HFF-Myc (cell line): Measurements from ENCODE around the gene PTPRK.

Source experiments
- DNase-seq: peaks from one replicate; pipeline ENCODE4 v3.0.0-alpha.2; 2011; ENCODE audit warnings: low read depth; ENCODE audit errors: extremely low read depth
- H3K4me3 ChIP-seq: replicated peaks from 2 replicates; pipeline ENCODE4 v1.5.1; 2011; ENCODE audit warnings: low read depth, mild to moderate bottlenecking, control low read depth, low read length
- CTCF ChIP-seq: IDR thresholded peaks from 2 replicates; pipeline ENCODE4 v1.5.1; 2012; ENCODE audit warnings: mild to moderate bottlenecking, low read depth, low read length, control low read depth; ENCODE audit errors: missing control alignments

The PTPRK gene

DNA sequence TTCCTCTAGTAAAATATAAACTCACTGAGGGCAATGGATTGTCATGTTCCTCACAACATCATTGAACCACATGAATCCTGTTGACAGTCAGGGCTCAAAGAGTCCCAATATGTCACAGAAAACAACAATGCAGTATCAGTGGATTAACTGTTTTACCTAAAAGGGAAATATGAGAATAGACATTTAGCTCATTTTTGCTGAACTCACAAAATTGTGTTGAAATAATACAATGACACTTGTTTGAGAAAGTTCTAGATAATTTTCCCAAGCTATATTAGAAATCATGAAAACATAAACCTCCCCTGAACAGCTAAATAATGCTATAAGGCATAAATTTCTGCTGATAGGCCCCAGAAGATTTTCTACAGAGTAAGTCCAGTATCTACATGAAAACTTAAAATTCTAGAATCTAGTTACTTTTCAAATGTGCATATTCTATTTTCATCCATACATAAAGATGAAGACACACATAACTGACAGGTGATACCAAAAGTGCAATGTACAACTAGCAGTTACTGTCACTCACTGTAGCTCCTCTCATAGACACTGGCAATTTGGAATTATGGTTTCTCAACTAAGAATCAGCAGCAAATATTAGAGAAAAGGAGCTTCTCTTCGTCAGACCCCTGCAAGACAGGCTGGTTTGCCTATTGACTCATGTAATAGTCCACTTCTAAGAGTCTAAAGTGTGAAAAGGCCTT is 269.9 kb downstream of the PTPRK start:
- DNase-seq: no peak
- H3K4me3 ChIP-seq: no peak overlapping the region
- TF ChIP-seq CTCF: no peak

DNA sequence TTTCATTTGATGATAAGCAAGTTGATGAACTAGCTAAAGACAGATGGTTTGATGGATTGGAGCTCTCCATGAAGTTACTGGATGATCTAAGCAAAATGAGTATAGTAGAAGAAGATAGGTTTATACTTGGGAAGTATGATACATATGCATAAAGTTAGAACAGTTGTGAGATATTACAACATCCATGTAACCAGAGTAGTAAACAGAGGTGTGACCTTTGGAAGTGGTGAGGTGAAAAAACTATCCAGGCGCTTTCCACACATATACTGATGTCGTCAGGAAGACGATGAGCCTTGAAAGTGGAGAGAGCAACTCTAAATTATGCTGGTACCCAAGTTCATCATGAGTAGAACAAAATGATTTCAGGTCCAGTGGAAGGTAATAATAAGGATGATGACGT is 271.0 kb downstream of the PTPRK start:
- no peak for TF ChIP-seq CTCF
- H3K4me3 ChIP-seq: no peak overlapping the region
- DNase-seq: no peak

GRCh38 chr6:128246472-128247260 is 273.7 kb downstream of the PTPRK start:
- DNase-seq: no peak
- no peak for TF ChIP-seq CTCF

GRCh38 chr6:128244751-128245405 is 275.5 kb downstream of the PTPRK start:
- no peak for TF ChIP-seq CTCF
- DNase-seq: no peak
- no peak overlapping the region for H3K4me3 ChIP-seq

More at GRCh38 chr6:128246472-128247260, 273.7 kb downstream of the PTPRK start:
- no peak overlapping the region for H3K4me3 ChIP-seq

GRCh38 chr6:128242765-128243403 is 277.5 kb downstream of the PTPRK start:
- no peak for TF ChIP-seq CTCF
- no peak overlapping the region for H3K4me3 ChIP-seq
- no peak for DNase-seq

DNA sequence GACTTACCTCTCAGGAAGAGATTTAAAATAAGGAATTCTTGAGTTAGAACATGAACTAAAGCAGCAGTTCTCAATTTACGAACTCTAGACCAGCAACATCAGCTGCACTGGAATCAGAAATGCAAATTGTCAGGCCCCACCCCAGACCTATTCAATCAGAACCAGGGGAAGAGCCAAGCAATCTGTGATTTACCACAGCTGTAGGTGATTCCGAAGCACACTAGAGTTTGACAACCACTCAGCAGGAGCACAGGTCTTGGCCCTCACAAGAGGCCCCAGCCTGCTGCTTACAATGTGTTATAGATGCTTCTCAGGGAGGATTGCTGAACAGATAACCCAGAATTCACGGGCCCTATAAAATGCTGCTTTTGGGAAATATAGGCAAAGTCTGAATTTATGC is 279.2 kb downstream of the PTPRK start:
- TF ChIP-seq CTCF: no peak
- DNase-seq: no peak
- H3K4me3 ChIP-seq: no peak overlapping the region
